ENCODE measurements around the gene JCHAIN. TPM values are rescaled to one million over a fixed set of nuclear protein-coding genes. Genes with fewer than 3 reads are reported as not detected.

Gene JCHAIN

GRCh38 chr4:70606459-70606858 is 59.8 kb downstream of the JCHAIN start:
- DNase-seq (ENCODE audit: low spot score), result no peak
- H3K27ac ChIP-seq (replicated peaks; ENCODE audit: low read length), result no peak overlapping the region

More at GRCh38 chr4:70606459-70606858, 59.8 kb downstream of the JCHAIN start:
- H3K9me3 ChIP-seq (replicated peaks in 1 of 2; ENCODE audit: control insufficient read depth in 2 of 2, insufficient read depth in 1 of 2, low read depth in 1 of 2, low read length in 2 of 2), result no peaks in the 10 kb centered on the region
- H4K8ac ChIP-seq (ENCODE audit: low read depth, low read length), result no peak overlapping the region
- WGBS, 2 donors (ENCODE audit: extremely low coverage in 2 of 2, insufficient read length in 2 of 2, insufficient replicate concordance in 1 of 2), result no CpG with 5 or more reads among the region's 8 CpGs
- H2BK5ac ChIP-seq (ENCODE audit: low read length), result no peak overlapping the region
- H3K4me2 ChIP-seq (ENCODE audit: insufficient read depth, low read length, poor library complexity, severe bottlenecking), result no peak overlapping the region
- no peak overlapping the region for H3K9ac ChIP-seq (ENCODE audit: low read depth, low read length, poor library complexity)
- H3K14ac ChIP-seq (ENCODE audit: low read length), result no peak overlapping the region
- no peaks in the 10 kb centered on the region for H3K79me1 ChIP-seq (ENCODE audit: low read depth, low read length)
- no peak overlapping the region for H3K4ac ChIP-seq (ENCODE audit: low read length)
- H2AK5ac ChIP-seq (ENCODE audit: low read depth, low read length), result no peak overlapping the region
- H2BK12ac ChIP-seq (ENCODE audit: low read length), result no peak overlapping the region
- H3K4me1 ChIP-seq (ENCODE audit: control insufficient read depth in 2 of 2, insufficient read depth in 1 of 2, low read depth in 1 of 2, low read length in 2 of 2), result peaks cover 0 to 4% of the 10 kb centered on the region in 2 donors
- H4K91ac ChIP-seq (ENCODE audit: low read depth, low read length, poor library complexity), result no peak overlapping the region
- H3K27me3 ChIP-seq (ENCODE audit: control insufficient read depth in 3 of 3, insufficient read depth in 3 of 3, low read depth in 1 of 3, low read length in 3 of 3), result no peaks in the 10 kb centered on the region
- no peak overlapping the region for H2BK15ac ChIP-seq (ENCODE audit: low read length)
- H3K4me3 ChIP-seq (ENCODE audit: low read length in 2 of 2), result no peak overlapping the region
- H2BK120ac ChIP-seq (ENCODE audit: low read depth, low read length), result no peak overlapping the region
- H3K18ac ChIP-seq (ENCODE audit: low read length), result peak overlapping the region; percentile 57
- no peak overlapping the region for H3K23ac ChIP-seq (ENCODE audit: low read depth, low read length, poor library complexity)
- no peak overlapping the region for H2AFZ ChIP-seq (ENCODE audit: low read length)
- H3K36me3 ChIP-seq (replicated peaks in 1 of 2; ENCODE audit: control insufficient read depth in 2 of 2, insufficient read depth in 2 of 2, low read length in 2 of 2), result no peaks in the 10 kb centered on the region

Small RNA genes lying within 50 kb of the gene (small RNA-seq; reads per million reads assigned to genes)
- gene RNU6-520P (ENCODE audit: insufficient read depth), result not detected
- gene RNU6-784P (ENCODE audit: insufficient read depth), result not detected

Data from neuronal stem cell (in vitro differentiated cells).